RWPE1 (cell line): ENCODE data around the gene NFKB1.

Experiments
- CTCF ChIA-PET: fragments of 350-600 bp; sonication (Branson Sonifier 250); formaldehyde crosslinking; extraction: SDS; loops from one replicate; lab custom pipeline; 2021; lab: Yijun Ruan, JAX
- POLR2A ChIA-PET: fragments of 400-600 bp; formaldehyde crosslinking; extraction: SDS; loops from one replicate; lab custom pipeline; 2020; ENCODE audit warnings: antibody characterized with exemption; ENCODE audit not compliant: low non-redundant PET; lab: Yijun Ruan, JAX
- DNase-seq: peaks from one replicate; pipeline ENCODE4 v3.0.0; 2012; ENCODE audit warnings: low spot score
- H3K27ac ChIP-seq: fragments of 450-650 bp; 2 replicates; pipeline ENCODE4 v1.5.1; 2017
- CTCF ChIP-seq: fragments of 450-650 bp; conservative IDR thresholded peaks from 2 replicates; pipeline ENCODE4 v1.5.1; 2017; ENCODE audit warnings: low read depth, mild to moderate bottlenecking

NFKB1 gene

GRCh38 chr4:102598086-102598761, 97.1 kb downstream of the NFKB1 start:
- H3K27ac ChIP-seq = no peak overlapping the region
- ChIA-PET CTCF (no interaction called here), POLR2A (no interaction called here)
- DNase-seq = no peak
- TF ChIP-seq CTCF = no peak

- ChIA-PET POLR2A (no interaction called here), CTCF (no interaction called here)
- no peak for TF ChIP-seq CTCF
- no peak overlapping the region for H3K27ac ChIP-seq
- no peak for DNase-seq
These were observed 97.7 kb downstream of the NFKB1 start for GRCh38 chr4:102598762-102599374.

- no peak overlapping the region for H3K27ac ChIP-seq
- peak; percentile 13 for DNase-seq
- POLR2A ChIA-PET = no interaction called here
- CTCF ChIA-PET = no interaction called here
- no peak for TF ChIP-seq CTCF
These were observed 98.3 kb downstream of the NFKB1 start for GRCh38 chr4:102599455-102599854.

GRCh38 chr4:102599886-102600285, 98.7 kb downstream of the NFKB1 start:
- no peak overlapping the region for H3K27ac ChIP-seq
- POLR2A ChIA-PET = no interaction called here
- TF ChIP-seq CTCF = no peak
- CTCF ChIA-PET = no interaction called here
- peak; percentile 7 for DNase-seq

- H3K27ac ChIP-seq = no peak overlapping the region
- POLR2A ChIA-PET = no interaction called here
- no peak for DNase-seq
- TF ChIP-seq CTCF = no peak
- CTCF ChIA-PET = no interaction called here
These were observed 99.5 kb downstream of the NFKB1 start for GRCh38 chr4:102600689-102601088.

- no peak for TF ChIP-seq CTCF
- no peak for DNase-seq
- ChIA-PET CTCF (no interaction called here), POLR2A (no interaction called here)
- H3K27ac ChIP-seq = no peak overlapping the region
These were observed 100.5 kb downstream of the NFKB1 start for GRCh38 chr4:102601586-102602227.
